Measurements from ENCODE around the gene FAM98A. TPM values are rescaled to one million over a fixed set of nuclear protein-coding genes. Genes with fewer than 3 reads are reported as not detected.

Gene FAM98A
- total RNA-seq, 1 donor from 2014 or later: 19.3 TPM

DNA sequence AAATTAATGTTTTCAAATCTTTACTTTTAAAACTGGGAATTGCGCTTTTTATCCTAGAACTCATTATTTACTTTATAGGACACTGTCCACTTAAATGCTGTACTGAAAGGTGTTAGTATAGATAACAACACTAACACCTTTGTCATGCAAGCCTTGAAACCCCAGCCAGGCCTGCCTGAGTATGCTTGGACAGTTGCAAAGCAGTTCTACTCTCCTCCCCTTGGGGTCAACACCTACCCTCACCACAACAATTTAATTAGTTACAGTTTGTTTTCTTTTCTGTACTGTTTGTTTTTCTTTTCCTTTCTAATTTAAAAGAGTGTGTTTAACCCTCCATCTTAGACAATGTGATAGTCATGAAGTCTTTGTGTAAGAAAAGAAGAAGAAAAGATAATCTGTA, 18.9 kb upstream of the FAM98A start:
- H3K4me3 ChIP-seq (ENCODE audit: low read length in 3 of 3): no peak overlapping the region
- no peak overlapping the region for H3K9ac ChIP-seq (ENCODE audit: low read depth in 1 of 3, low read length in 3 of 3)
- H3K4me1 ChIP-seq (ENCODE audit: control insufficient read depth in 3 of 3, insufficient read depth in 3 of 3, low read length in 3 of 3): no peaks in the 10 kb centered on the region
- H3K9me3 ChIP-seq (ENCODE audit: control insufficient read depth in 3 of 3, low read length in 3 of 3): no peaks in the 10 kb centered on the region
- H3K27me3 ChIP-seq (ENCODE audit: control insufficient read depth in 3 of 3, insufficient read depth in 3 of 3, low read length in 3 of 3): no peaks in the 10 kb centered on the region
- H3K27ac ChIP-seq (ENCODE audit: low read depth, low read length): no peak overlapping the region
- H3K36me3 ChIP-seq (ENCODE audit: control insufficient read depth in 3 of 3, insufficient read depth in 3 of 3, low read length in 3 of 3): no peaks in the 10 kb centered on the region

DNA sequence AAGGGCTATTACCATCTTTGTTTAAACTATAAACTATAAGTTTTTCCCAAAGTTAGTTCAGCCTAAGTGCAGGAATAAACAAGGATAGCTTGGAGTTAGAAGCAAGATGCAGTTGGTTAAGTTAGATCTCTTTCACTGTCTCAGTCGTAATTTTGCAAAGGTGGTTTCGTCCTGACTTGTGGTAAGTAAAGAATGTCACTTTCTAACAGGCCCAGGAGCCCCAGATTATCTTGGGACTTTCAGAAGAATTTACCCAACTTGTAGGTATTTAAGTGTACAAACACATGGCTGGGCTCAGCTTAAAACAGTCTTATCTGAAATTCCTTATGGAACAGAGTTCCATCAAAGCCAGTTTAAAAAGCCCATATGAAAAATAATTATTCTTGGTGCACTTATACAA, 18.3 kb upstream of the FAM98A start:
- H3K27me3 ChIP-seq (ENCODE audit: control insufficient read depth in 3 of 3, insufficient read depth in 3 of 3, low read length in 3 of 3): no peaks in the 10 kb centered on the region
- H3K9ac ChIP-seq (ENCODE audit: low read depth in 1 of 3, low read length in 3 of 3): no peak overlapping the region
- no peaks in the 10 kb centered on the region for H3K4me1 ChIP-seq (ENCODE audit: control insufficient read depth in 3 of 3, insufficient read depth in 3 of 3, low read length in 3 of 3)

DNA sequence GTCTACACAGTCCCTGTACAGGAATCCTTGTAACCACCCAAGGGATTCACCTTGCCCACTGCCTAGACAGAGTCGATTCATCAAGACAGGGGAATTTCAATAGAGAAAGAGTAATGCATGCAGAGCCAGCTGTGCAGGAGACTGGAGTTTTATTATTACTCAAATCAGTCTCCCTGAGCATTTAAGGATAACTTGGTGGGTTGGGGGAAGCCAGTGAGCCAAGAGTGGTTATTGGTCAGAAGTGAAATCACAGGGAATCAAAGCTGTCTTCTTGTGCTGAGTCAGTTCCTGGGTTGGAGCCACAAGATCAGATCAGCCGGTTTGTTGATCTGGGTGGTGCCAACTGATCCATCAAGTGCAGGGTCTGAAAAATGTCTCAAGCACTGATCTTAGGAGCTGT, 17.8 kb upstream of the FAM98A start:
- no peaks in the 10 kb centered on the region for H3K4me1 ChIP-seq (ENCODE audit: control insufficient read depth in 3 of 3, insufficient read depth in 3 of 3, low read length in 3 of 3)
- H3K9ac ChIP-seq (ENCODE audit: low read depth in 1 of 3, low read length in 3 of 3): no peak overlapping the region
- no peaks in the 10 kb centered on the region for H3K36me3 ChIP-seq (ENCODE audit: control insufficient read depth in 3 of 3, insufficient read depth in 3 of 3, low read length in 3 of 3)
- no peaks in the 10 kb centered on the region for H3K9me3 ChIP-seq (ENCODE audit: control insufficient read depth in 3 of 3, low read length in 3 of 3)
- no peak overlapping the region for H3K4me3 ChIP-seq (ENCODE audit: low read length in 3 of 3)
- H3K27ac ChIP-seq (ENCODE audit: low read depth, low read length): no peak overlapping the region
- no peaks in the 10 kb centered on the region for H3K27me3 ChIP-seq (ENCODE audit: control insufficient read depth in 3 of 3, insufficient read depth in 3 of 3, low read length in 3 of 3)

More for the DNA sequence above, 18.3 kb upstream of the FAM98A start:
- H3K9me3 ChIP-seq (ENCODE audit: control insufficient read depth in 3 of 3, low read length in 3 of 3): no peaks in the 10 kb centered on the region
- H3K27ac ChIP-seq (ENCODE audit: low read depth, low read length): no peak overlapping the region
- no peaks in the 10 kb centered on the region for H3K36me3 ChIP-seq (ENCODE audit: control insufficient read depth in 3 of 3, insufficient read depth in 3 of 3, low read length in 3 of 3)
- H3K4me3 ChIP-seq (ENCODE audit: low read length in 3 of 3): no peak overlapping the region

DNA sequence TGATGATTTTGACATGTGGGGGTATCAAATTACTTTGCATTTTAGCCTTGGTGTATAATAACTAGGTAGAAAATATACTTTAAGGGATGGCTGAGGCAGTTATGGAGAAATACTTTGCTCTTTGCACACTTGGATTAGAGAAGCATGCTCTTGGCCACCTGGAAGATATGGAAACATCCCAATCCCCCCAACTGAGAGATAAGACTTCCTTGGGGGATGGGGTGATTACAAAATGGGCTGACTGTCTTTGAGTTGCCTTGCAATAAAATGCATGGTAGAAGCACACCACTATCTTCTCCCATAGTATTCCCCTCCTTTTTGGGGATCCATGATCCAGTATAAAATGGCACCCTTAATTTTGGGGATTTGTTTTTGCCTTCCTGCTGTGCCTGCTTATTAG, 15.1 kb upstream of the FAM98A start:
- Histone ChIP-seq H3K27ac (ENCODE audit: low read depth, low read length) (no peak overlapping the region), H3K9me3 (ENCODE audit: control insufficient read depth in 3 of 3, low read length in 3 of 3) (no peaks in the 10 kb centered on the region), H3K4me1 (ENCODE audit: control insufficient read depth in 3 of 3, insufficient read depth in 3 of 3, low read length in 3 of 3) (no peaks in the 10 kb centered on the region), H3K36me3 (ENCODE audit: control insufficient read depth in 3 of 3, insufficient read depth in 3 of 3, low read length in 3 of 3) (no peaks in the 10 kb centered on the region), H3K27me3 (ENCODE audit: control insufficient read depth in 3 of 3, insufficient read depth in 3 of 3, low read length in 3 of 3) (no peaks in the 10 kb centered on the region), H3K9ac (ENCODE audit: low read depth in 1 of 3, low read length in 3 of 3) (no peak overlapping the region), H3K4me3 (ENCODE audit: low read length in 3 of 3) (no peak overlapping the region)

DNA sequence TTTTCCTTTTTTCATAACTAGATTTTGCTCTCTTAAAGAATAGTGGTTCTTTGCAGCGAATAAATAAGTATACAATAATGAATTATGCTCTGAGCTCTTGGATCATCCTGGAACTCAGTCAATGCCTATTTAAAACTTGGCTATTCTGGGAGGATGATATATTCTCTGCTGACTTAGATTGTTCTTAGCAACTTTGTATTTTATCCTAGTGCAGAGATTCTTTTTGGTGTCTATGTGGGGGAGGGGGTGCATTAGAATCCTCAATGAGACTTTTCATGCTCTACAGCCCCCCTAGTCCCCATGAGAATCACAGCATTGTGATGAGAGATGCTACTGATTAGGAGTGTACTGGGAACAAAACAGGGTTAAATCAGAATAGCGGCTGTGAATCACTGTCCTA, 8.8 kb upstream of the FAM98A start:
- H3K4me1 ChIP-seq (ENCODE audit: control insufficient read depth in 3 of 3, insufficient read depth in 3 of 3, low read length in 3 of 3): peaks cover 5 to 10% (median 7%) of the 10 kb centered on the region in 3 donors
- H3K27me3 ChIP-seq (ENCODE audit: control insufficient read depth in 3 of 3, insufficient read depth in 3 of 3, low read length in 3 of 3): no peaks in the 10 kb centered on the region
- no peaks in the 10 kb centered on the region for H3K36me3 ChIP-seq (ENCODE audit: control insufficient read depth in 3 of 3, insufficient read depth in 3 of 3, low read length in 3 of 3)
- H3K9me3 ChIP-seq (ENCODE audit: control insufficient read depth in 3 of 3, low read length in 3 of 3): no peaks in the 10 kb centered on the region
- peak overlapping the region; percentile 70 for H3K27ac ChIP-seq (ENCODE audit: low read depth, low read length)
- H3K4me3 ChIP-seq (ENCODE audit: low read length in 3 of 3): peak overlapping the region; percentile 11 to 52 (median 39)
- peak overlapping the region in 1 of 3 donors; percentile 67 for H3K9ac ChIP-seq (ENCODE audit: low read depth in 1 of 3, low read length in 3 of 3)

DNA sequence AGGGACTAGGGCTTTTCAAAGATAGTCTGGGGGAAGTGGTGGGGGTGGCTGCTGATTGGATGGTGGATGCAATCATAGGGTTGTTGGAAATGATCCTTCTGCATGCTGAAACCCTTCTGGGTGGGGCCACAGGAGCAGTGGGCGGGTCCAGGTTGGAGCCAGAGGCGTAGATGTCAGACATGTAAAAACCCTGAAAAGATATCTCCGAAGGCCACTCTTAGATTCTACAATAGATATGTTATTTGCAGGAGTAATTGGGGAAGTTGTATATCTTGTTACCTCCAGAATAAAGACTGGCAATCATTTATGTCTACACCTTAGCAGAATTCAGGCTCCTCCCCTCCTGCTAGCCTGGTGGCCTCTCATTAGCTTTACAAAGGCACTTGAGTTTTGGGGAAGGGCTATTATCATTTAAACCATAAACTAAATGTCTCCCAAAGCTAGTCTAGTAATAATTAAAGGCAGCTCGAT, 8.2 kb upstream of the FAM98A start:
- no peaks in the 10 kb centered on the region for H3K36me3 ChIP-seq (ENCODE audit: control insufficient read depth in 3 of 3, insufficient read depth in 3 of 3, low read length in 3 of 3)

DNA sequence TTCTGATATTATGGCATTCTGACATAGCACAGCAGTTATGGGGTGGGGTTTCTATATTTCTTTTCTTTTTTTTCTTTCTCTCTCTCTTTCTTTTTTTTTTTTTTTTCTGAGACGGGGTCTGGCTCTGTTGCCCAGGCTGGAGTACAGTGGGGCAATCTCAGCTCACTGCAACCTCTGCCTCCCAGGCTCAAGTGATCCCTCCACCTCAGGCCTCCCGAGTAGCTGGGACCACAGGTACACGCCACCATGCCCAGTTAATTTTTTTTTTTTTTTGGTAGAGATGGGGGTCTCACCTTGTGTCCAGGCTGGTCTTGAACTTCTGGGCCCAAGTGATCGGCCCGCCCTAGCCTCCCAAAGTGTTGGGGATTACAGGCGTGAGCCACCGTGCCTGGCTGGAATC, 7.5 kb upstream of the FAM98A start:
- peaks cover 5 to 10% (median 7%) of the 10 kb centered on the region in 3 donors for H3K4me1 ChIP-seq (ENCODE audit: control insufficient read depth in 3 of 3, insufficient read depth in 3 of 3, low read length in 3 of 3)
- no peak overlapping the region for H3K4me3 ChIP-seq (ENCODE audit: low read length in 3 of 3)
- no peaks in the 10 kb centered on the region for H3K36me3 ChIP-seq (ENCODE audit: control insufficient read depth in 3 of 3, insufficient read depth in 3 of 3, low read length in 3 of 3)
- H3K9ac ChIP-seq (ENCODE audit: low read depth in 1 of 3, low read length in 3 of 3): no peak overlapping the region
- H3K27ac ChIP-seq (ENCODE audit: low read depth, low read length): no peak overlapping the region
- no peaks in the 10 kb centered on the region for H3K9me3 ChIP-seq (ENCODE audit: control insufficient read depth in 3 of 3, low read length in 3 of 3)
- no peaks in the 10 kb centered on the region for H3K27me3 ChIP-seq (ENCODE audit: control insufficient read depth in 3 of 3, insufficient read depth in 3 of 3, low read length in 3 of 3)

More for the DNA sequence above, 8.2 kb upstream of the FAM98A start:
- no peaks in the 10 kb centered on the region for H3K27me3 ChIP-seq (ENCODE audit: control insufficient read depth in 3 of 3, insufficient read depth in 3 of 3, low read length in 3 of 3)
- H3K27ac ChIP-seq (ENCODE audit: low read depth, low read length): peak overlapping the region; percentile 70
- no peak overlapping the region for H3K4me3 ChIP-seq (ENCODE audit: low read length in 3 of 3)
- peak overlapping the region in 1 of 3 donors; percentile 14 for H3K9ac ChIP-seq (ENCODE audit: low read depth in 1 of 3, low read length in 3 of 3)
- H3K9me3 ChIP-seq (ENCODE audit: control insufficient read depth in 3 of 3, low read length in 3 of 3): no peaks in the 10 kb centered on the region
- peaks cover 5 to 10% (median 7%) of the 10 kb centered on the region in 3 donors for H3K4me1 ChIP-seq (ENCODE audit: control insufficient read depth in 3 of 3, insufficient read depth in 3 of 3, low read length in 3 of 3)

DNA sequence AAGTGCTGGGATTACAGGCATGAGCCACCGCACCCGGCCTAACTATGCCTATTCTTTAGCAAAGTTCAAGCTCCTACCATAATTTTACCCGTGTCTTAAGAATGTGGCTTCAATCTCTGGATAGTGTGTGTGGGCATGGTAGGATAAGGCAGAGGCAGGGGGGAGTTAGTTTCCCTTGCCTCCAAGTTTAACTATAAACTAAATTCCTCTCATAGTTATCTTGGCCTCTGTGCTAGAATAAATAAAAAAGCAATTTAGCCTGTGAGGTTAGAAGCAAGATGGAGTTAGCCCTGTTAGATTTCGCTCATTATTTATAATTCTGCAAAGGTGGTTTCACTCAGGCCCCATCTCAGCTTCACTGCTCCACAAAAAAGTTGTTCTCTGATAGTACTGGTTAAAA, 7.0 kb upstream of the FAM98A start:
- Histone ChIP-seq H3K9ac (ENCODE audit: low read depth in 1 of 3, low read length in 3 of 3) (no peak overlapping the region), H3K9me3 (ENCODE audit: control insufficient read depth in 3 of 3, low read length in 3 of 3) (no peaks in the 10 kb centered on the region), H3K27me3 (ENCODE audit: control insufficient read depth in 3 of 3, insufficient read depth in 3 of 3, low read length in 3 of 3) (no peaks in the 10 kb centered on the region), H3K4me1 (ENCODE audit: control insufficient read depth in 3 of 3, insufficient read depth in 3 of 3, low read length in 3 of 3) (peaks cover 5 to 10% (median 7%) of the 10 kb centered on the region in 3 donors), H3K27ac (ENCODE audit: low read depth, low read length) (no peak overlapping the region), H3K4me3 (ENCODE audit: low read length in 3 of 3) (no peak overlapping the region), H3K36me3 (ENCODE audit: control insufficient read depth in 3 of 3, insufficient read depth in 3 of 3, low read length in 3 of 3) (no peaks in the 10 kb centered on the region)

DNA sequence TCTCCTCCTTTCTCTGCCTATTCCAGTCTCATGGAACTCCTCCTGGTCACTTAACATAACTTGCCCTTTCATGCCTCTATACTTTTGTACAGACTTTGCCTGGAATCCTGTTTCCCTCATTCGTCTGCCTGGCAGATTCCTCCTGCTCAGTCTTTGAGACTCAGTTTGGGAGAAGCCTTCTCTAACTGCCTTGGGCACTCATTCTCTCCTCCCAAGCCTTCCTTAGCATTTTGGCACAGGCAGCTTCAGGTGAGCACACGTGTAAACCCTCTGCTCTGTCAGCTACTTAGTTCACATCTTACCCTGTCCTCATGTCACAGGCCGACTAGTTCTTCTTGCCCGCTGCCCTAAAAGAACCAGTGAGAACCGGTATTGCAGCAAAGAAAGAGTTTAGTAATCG, 6.0 kb upstream of the FAM98A start:
- no peaks in the 10 kb centered on the region for H3K36me3 ChIP-seq (ENCODE audit: control insufficient read depth in 3 of 3, insufficient read depth in 3 of 3, low read length in 3 of 3)
- H3K9me3 ChIP-seq (ENCODE audit: control insufficient read depth in 3 of 3, low read length in 3 of 3): no peaks in the 10 kb centered on the region
- H3K4me1 ChIP-seq (ENCODE audit: control insufficient read depth in 3 of 3, insufficient read depth in 3 of 3, low read length in 3 of 3): peaks cover 5 to 10% (median 7%) of the 10 kb centered on the region in 3 donors
- no peaks in the 10 kb centered on the region for H3K27me3 ChIP-seq (ENCODE audit: control insufficient read depth in 3 of 3, insufficient read depth in 3 of 3, low read length in 3 of 3)
- no peak overlapping the region for H3K27ac ChIP-seq (ENCODE audit: low read depth, low read length)
- no peak overlapping the region for H3K4me3 ChIP-seq (ENCODE audit: low read length in 3 of 3)
- H3K9ac ChIP-seq (ENCODE audit: low read depth in 1 of 3, low read length in 3 of 3): no peak overlapping the region

DNA sequence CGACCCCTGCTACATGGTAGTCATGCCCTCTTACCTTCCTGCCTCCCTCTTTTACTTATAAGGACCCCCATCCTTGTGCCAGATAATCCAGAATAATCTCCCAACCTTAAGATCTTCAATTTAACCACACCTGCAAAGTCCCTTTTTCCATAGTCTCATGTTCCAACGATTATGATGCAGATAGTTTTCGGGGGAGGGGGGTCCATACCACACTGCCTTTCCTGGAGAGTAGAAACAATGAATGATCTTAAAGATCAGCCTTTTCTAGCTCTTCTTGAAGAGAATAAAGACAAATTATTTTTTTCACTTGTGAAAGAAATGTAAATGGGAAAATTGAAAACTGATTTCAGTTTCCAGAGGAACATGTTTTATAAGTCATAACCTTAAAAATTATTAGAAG, 4.3 kb upstream of the FAM98A start:
- Histone ChIP-seq H3K9ac (ENCODE audit: low read depth in 1 of 3, low read length in 3 of 3) (no peak overlapping the region), H3K9me3 (ENCODE audit: control insufficient read depth in 3 of 3, low read length in 3 of 3) (no peaks in the 10 kb centered on the region), H3K27ac (ENCODE audit: low read depth, low read length) (no peak overlapping the region), H3K4me3 (ENCODE audit: low read length in 3 of 3) (no peak overlapping the region), H3K27me3 (ENCODE audit: control insufficient read depth in 3 of 3, insufficient read depth in 3 of 3, low read length in 3 of 3) (no peaks in the 10 kb centered on the region), H3K36me3 (ENCODE audit: control insufficient read depth in 3 of 3, insufficient read depth in 3 of 3, low read length in 3 of 3) (no peaks in the 10 kb centered on the region), H3K4me1 (ENCODE audit: control insufficient read depth in 3 of 3, insufficient read depth in 3 of 3, low read length in 3 of 3) (peaks cover 7 to 13% (median 11%) of the 10 kb centered on the region in 3 donors)

Measured in skeletal muscle tissue (tissue), 4 donors.